Upper lobe of left lung (tissue), 6 donors: ENCODE results near the gene FUT1. TPM values are rescaled to one million over a fixed set of nuclear protein-coding genes. Genes with fewer than 3 reads are reported as not detected.

Experiments used
- ATAC-seq, 2 donors: fragments of 200-7000 bp; cut with Tn5 transposase; one replicate each; pipeline ENCODE4 v1.9.1; 2022; ENCODE audit warnings: mild to moderate bottlenecking in 2 of 2, moderate library complexity in 2 of 2; ENCODE audit not compliant: low FRiP score in 2 of 2
- DNase-seq, 2 donors: peaks; one replicate each; pipeline ENCODE4 v3.0.0-alpha.2; 2019 to 2020
- H3K27ac ChIP-seq, 4 donors: fragments of 200-600 bp; sonication (generic); one replicate each; pipeline ENCODE4 v1.5.1; 2016 to 2019
- H3K27me3 ChIP-seq, 4 donors: fragments of 200-600 bp; sonication (generic); one replicate each; pipeline ENCODE4 v1.5.1; 2017 to 2019
- H3K36me3 ChIP-seq, 4 donors: fragments of 200-600 bp; sonication (generic); one replicate each; pipeline ENCODE4 v1.5.1; 2016 to 2019
- H3K4me1 ChIP-seq, 4 donors: fragments of 200-600 bp; sonication (generic); one replicate each; pipeline ENCODE4 v1.5.1; 2018 to 2019
- H3K4me3 ChIP-seq, 4 donors: fragments of 200-600 bp; sonication (generic); one replicate each; pipeline ENCODE4 v1.5.1; 2017 to 2019; ENCODE audit warnings: mild to moderate bottlenecking in 2 of 4, moderate library complexity in 1 of 4
- H3K9me3 ChIP-seq, 4 donors: fragments of 200-600 bp; sonication (generic); one replicate each; pipeline ENCODE4 v1.5.1; 2018 to 2019
- CTCF ChIP-seq, 6 experiments: fragments of 450-650 bp in 4 of 6; fragments of 200-600 bp in 2 of 6; sonication (generic) in 2 of 6; IDR thresholded peaks; one replicate each; pipeline ENCODE4 v1.5.1; 2016 to 2019; ENCODE audit warnings: antibody characterized with exemption in 6 of 6
- EP300 ChIP-seq, 4 donors: sonication (generic); formaldehyde crosslinking; IDR thresholded peaks; one replicate each; pipeline ENCODE4 v1.5.1; 2017; ENCODE audit warnings: antibody characterized with exemption in 4 of 4, control low read depth in 2 of 4
- POLR2A ChIP-seq, 4 donors: fragments of 450-650 bp; IDR thresholded peaks; one replicate each; pipeline ENCODE4 v1.5.1; 2016 to 2017; ENCODE audit warnings: antibody characterized with exemption in 4 of 4, mild to moderate bottlenecking in 2 of 4
- POLR2AphosphoS5 ChIP-seq, 2 donors: sonication (generic); formaldehyde crosslinking; IDR thresholded peaks; one replicate each; pipeline ENCODE4 v1.5.1; 2017; ENCODE audit warnings: antibody characterized with exemption in 2 of 2
- WGBS, 2 donors: methylation state at CpG; one replicate each; pipeline ENCODE4 v1.1.5; 2017 to 2018; 5-methylcytosine and 5-hydroxymethylcytosine counted together
- total RNA-seq, 6 donors: library from RNA; depleted of rRNA in 4 of 6; stranded (reverse); fragments of >200 nt in 4 of 6; gene quantifications; one replicate each; pipeline versions ENCODE4 v1.1.0 to v1.2.1, GENCODE V29; 2016 to 2021
- donor health status: DM: no; HTN: no; CAD: no; lungs with moderate emphysema.
- donor health status: DM: no; HTN: yes; CAD: no; lungs with severe emphysema.

Gene FUT1
- total RNA-seq, 6 donors from 2014 or later, result 7.2 to 17.4 (median 10.1) TPM

- peak in 1 of 2 donors; percentile 76 for DNase-seq
- no peak for TF ChIP-seq EP300 (IDR thresholded peaks at IDR 0.05)
- no peak for TF ChIP-seq POLR2A (IDR thresholded peaks at IDR 0.05)
- no peak for TF ChIP-seq CTCF (IDR thresholded peaks at IDR 0.05)
- TF ChIP-seq POLR2AphosphoS5 (IDR thresholded peaks at IDR 0.05), result no peak
Measured at GRCh38 chr19:48796298-48797083, 44.0 kb upstream of the FUT1 start.

GRCh38 chr19:48795685-48796070 is 43.2 kb upstream of the FUT1 start:
- H3K4me3 ChIP-seq, result peak overlapping the region in 3 of 4 donors; percentile 42 to 57 (median 54)
- DNase-seq (no peak), ATAC-seq (peak in 1 of 2 donors; percentile 6)
- no peaks in the 10 kb centered on the region for H3K27me3 ChIP-seq
- H3K4me1 ChIP-seq, result peaks cover 5 to 9% (median 8%) of the 10 kb centered on the region in 4 donors
- H3K9me3 ChIP-seq, result no peaks in the 10 kb centered on the region
- 67 to 86% methylated on average over 1 of the region's 2 CpGs for WGBS, 2 donors
- peaks cover 0 to 16% (median 7%) of the 10 kb centered on the region in 4 donors for H3K36me3 ChIP-seq
- no peak for TF ChIP-seq POLR2AphosphoS5 (IDR thresholded peaks at IDR 0.05)
- TF ChIP-seq POLR2A (IDR thresholded peaks at IDR 0.05), result no peak
- TF ChIP-seq CTCF (IDR thresholded peaks at IDR 0.05), result no peak
- TF ChIP-seq EP300 (IDR thresholded peaks at IDR 0.05), result no peak
- H3K27ac ChIP-seq, result peak overlapping the region; percentile 45 to 89 (median 76)

More at GRCh38 chr19:48796298-48797083, 44.0 kb upstream of the FUT1 start:
- Histone ChIP-seq H3K36me3 (peaks cover 0 to 16% (median 7%) of the 10 kb centered on the region in 4 donors), H3K27ac (peak overlapping the region; percentile 45 to 89 (median 76)), H3K4me1 (peaks cover 5 to 9% (median 8%) of the 10 kb centered on the region in 4 donors), H3K27me3 (no peaks in the 10 kb centered on the region), H3K9me3 (no peaks in the 10 kb centered on the region), H3K4me3 (no peak overlapping the region)
- WGBS, 2 donors, result 80 to 95% methylated on average over 3 to 17 of the region's 20 CpGs
- no peak for ATAC-seq

GRCh38 chr19:48795055-48795684 is 42.7 kb upstream of the FUT1 start:
- peak; percentile 97 to 99 for ATAC-seq
- peak; percentile 93 to 96 for DNase-seq

GRCh38 chr19:48794291-48794690 is 41.9 kb upstream of the FUT1 start:
- Histone ChIP-seq H3K9me3 (no peaks in the 10 kb centered on the region), H3K27ac (peak overlapping the region in 2 of 4 donors; percentile 73 to 89), H3K27me3 (no peaks in the 10 kb centered on the region), H3K4me3 (no peak overlapping the region), H3K4me1 (peaks cover 5 to 9% (median 8%) of the 10 kb centered on the region in 4 donors), H3K36me3 (peaks cover 0 to 11% (median 3%) of the 10 kb centered on the region in 4 donors)
- 82 to 86% methylated on average over 6 of the region's 6 CpGs for WGBS, 2 donors
- TF ChIP-seq EP300 (IDR thresholded peaks at IDR 0.05), result no peak
- TF ChIP-seq CTCF (IDR thresholded peaks at IDR 0.05), result no peak
- no peak for TF ChIP-seq POLR2AphosphoS5 (IDR thresholded peaks at IDR 0.05)
- no peak for TF ChIP-seq POLR2A (IDR thresholded peaks at IDR 0.05)
- ATAC-seq (no peak), DNase-seq (no peak)

More at GRCh38 chr19:48795055-48795684, 42.7 kb upstream of the FUT1 start:
- WGBS, 2 donors, result 2 to 3% methylated on average over 27 to 38 of the region's 38 CpGs
- Histone ChIP-seq H3K4me3 (peak overlapping the region in 3 of 4 donors; percentile 42 to 57 (median 54)), H3K9me3 (no peaks in the 10 kb centered on the region), H3K36me3 (peaks cover 0 to 16% (median 7%) of the 10 kb centered on the region in 4 donors), H3K27me3 (no peaks in the 10 kb centered on the region), H3K4me1 (peaks cover 5 to 9% (median 8%) of the 10 kb centered on the region in 4 donors), H3K27ac (peak overlapping the region; percentile 45 to 89 (median 76))
- TF ChIP-seq POLR2A (IDR thresholded peaks at IDR 0.05) (peak in 1 of 4 donors; percentile 44), CTCF (IDR thresholded peaks at IDR 0.05) (peak; percentile 86 to 98 (median 96)), EP300 (IDR thresholded peaks at IDR 0.05) (no peak), POLR2AphosphoS5 (IDR thresholded peaks at IDR 0.05) (peak in 1 of 2 donors; percentile 66)
